GM21825 (cell line): ENCODE results near the gene PLEKHA7.
A peak's percentile ranks its signal among the peaks of the same experiment; 100 is the strongest.

Experiments
- ATAC-seq: cut with Tn5 transposase; IDR thresholded peaks from one replicate; pipeline ENCODE4 v1.9.1; 2021; ENCODE audit warnings: mild to moderate bottlenecking, moderate library complexity; ENCODE audit not compliant: unreplicated experiment

Gene PLEKHA7

GRCh38 chr11:16744128-16744725 is 270.0 kb downstream of the PLEKHA7 start:
- ATAC-seq: no peak

DNA sequence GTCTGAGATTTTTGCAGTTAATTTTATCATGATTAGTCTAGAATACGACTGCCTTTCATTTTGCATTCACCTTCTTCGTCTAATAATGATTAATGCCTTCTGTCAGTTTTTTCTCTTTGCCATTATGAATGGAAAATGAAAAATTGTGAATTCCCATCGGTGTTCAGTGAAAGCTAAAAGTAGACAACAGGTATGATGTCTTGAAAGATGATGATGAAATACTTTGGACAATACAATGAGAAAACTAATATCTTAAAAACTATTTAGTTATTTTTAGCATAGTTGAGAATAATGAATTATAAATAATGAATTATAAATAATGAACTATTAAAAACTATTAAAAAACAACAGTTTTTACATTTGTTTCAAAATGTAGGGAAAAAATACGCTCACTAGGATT is 270.7 kb downstream of the PLEKHA7 start:
- no peak for ATAC-seq

DNA sequence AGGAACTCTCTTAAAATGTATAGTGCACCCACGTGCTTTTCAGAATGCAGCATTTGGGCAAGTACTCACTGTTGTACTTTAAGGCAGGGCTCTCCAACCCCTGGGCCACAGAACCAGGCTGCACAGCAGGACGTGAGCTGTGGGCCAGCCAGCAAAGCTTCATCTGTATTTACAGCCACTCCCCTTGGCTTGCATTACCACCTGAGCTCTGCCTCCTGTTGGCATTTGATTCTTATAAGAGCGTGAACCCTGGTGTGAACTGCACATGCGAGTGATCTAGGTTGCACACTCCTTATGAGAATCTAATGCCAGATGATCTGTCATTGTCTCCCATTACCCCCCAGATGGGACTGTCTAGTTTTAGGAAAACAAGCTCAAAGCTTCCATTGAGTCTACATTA is 272.7 kb downstream of the PLEKHA7 start:
- no peak for ATAC-seq

GRCh38 chr11:16738947-16739815 is 275.0 kb downstream of the PLEKHA7 start:
- ATAC-seq: no peak

DNA sequence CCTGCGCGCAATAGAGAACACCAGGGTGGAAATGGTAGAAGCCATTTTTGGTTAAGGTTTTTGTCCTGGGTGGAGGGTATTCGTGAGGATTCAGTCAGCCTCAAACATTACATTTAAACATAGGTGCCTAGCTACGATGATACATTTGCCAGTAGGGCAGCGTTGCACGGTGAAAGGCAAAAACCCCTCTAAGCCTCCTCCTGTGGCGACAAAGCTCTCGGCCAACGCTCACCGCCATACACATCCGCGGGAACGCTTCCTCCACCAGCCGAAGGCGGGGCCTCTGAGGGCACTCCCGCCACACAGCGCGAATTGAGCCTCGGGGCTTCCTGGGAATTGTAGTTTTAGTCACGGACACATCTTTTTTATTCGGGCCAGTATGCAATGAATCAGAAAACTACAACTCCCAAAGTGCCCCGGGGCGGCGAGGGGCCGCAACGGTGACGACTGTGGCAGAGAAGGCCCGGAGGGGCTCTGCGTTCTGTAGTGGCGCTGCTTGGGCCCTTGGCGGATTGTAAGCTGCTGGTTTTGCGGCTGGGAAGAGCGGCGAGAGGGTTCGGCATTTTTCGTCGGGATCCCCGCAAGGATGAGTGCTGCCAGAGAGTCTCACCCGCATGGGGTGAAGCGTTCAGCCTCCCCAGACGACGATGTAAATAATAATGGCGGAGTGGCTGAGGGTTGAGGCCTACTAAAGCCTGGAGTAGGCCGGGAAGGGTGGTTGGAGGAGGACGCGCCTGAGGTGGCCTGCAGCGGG is 275.8 kb downstream of the PLEKHA7 start, which contains the start of gene C11orf58:
Gene C11orf58, plus strand, starts transcription at position 455 of the 754 bp plus-strand sequence. Its CDS starts 132 bp downstream, at position 587.
- peak; percentile 99 for ATAC-seq

DNA sequence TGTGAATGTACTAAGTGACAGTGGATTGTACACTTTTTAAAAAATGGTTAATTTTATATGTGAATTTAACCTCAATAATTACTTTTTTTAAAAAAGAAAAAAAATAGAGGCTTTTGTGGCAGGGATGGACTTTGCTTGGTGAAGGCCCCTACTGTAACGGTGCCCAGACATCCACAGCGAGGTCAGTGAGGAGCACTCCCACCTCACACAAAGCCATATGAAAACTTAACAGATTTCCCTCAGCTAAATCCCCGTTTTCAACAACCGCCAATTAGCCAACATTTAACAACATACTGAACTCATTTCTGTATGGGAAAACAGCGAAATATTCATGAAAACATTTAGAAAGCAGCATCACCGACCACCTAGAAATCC is 276.4 kb downstream of the PLEKHA7 start:
- peak; percentile 1 for ATAC-seq
